GM21723 (cell line): ENCODE results near the gene OSBPL10.
"Not testable (repeated sequence)": the region's sequence is repeated elsewhere in the genome, so short reads cannot be mapped to it uniquely, and the experiment has no call there.

Experiments
- ATAC-seq: cut with Tn5 transposase; IDR thresholded peaks from one replicate; pipeline ENCODE4 v1.9.1; 2021; ENCODE audit warnings: mild to moderate bottlenecking, moderate library complexity; ENCODE audit not compliant: unreplicated experiment

The OSBPL10 gene, protein sequence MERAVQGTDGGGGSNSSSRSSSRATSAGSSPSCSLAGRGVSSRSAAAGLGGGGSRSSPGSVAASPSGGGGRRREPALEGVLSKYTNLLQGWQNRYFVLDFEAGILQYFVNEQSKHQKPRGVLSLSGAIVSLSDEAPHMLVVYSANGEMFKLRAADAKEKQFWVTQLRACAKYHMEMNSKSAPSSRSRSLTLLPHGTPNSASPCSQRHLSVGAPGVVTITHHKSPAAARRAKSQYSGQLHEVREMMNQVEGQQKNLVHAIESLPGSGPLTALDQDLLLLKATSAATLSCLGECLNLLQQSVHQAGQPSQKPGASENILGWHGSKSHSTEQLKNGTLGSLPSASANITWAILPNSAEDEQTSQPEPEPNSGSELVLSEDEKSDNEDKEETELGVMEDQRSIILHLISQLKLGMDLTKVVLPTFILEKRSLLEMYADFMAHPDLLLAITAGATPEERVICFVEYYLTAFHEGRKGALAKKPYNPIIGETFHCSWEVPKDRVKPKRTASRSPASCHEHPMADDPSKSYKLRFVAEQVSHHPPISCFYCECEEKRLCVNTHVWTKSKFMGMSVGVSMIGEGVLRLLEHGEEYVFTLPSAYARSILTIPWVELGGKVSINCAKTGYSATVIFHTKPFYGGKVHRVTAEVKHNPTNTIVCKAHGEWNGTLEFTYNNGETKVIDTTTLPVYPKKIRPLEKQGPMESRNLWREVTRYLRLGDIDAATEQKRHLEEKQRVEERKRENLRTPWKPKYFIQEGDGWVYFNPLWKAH

DNA sequence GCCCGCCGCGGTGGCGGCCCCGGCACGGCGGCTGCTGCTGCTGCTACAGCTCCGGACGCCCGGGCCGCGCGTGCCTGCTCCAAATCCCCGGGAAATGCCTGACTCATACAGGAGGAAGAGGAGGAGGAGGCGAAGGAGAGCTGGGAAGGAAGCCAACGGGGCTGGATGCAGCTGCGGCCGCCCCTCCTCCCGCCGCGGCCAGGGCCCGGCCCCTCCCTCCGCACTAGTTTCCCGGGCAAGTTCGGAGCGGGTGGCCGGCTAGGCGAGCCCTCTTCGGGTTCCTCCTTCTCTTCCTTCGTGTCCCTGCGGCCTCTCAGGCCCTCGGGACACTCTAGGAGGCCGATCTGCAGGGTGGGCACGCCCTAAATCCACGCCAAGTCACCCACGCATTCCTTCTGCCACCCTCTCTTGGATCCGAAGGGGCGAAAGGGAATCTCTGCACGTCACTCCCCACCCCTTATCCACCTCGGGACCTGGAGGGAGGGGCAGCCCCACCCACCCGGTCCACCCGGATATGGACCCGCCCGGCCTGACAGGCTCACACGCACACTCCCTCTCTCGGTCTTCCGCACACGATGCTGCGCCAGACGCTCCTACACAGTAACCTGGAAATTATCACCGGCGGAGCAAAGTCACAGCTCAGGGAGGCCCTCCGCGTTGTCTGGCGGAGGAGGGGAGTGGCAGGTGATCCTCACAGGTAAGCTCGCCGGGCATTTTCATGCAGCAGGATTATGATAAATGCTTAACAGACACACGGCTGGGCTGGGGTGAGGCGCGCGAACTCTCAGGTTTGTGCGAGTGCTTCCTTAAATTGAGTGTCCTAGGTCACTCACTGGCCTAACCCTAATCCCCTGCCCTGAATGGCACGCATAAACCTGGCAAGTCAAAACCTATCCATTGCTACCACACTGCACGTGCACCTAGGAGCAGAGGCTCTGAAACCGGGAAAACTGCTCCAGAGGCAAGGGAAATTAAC, at the start of gene OSBPL10, which contains the start of gene ZNF860:
OSBPL10 (minus strand) TSS at position 57 of the 976 bp plus-strand sequence. CDS start 83 bp downstream, outside the sequence.
ZNF860 (plus strand) TSS at position 545 of the 976 bp plus-strand sequence. CDS start 7,330 bp downstream, outside the sequence.
- ATAC-seq: peak; percentile 22

DNA sequence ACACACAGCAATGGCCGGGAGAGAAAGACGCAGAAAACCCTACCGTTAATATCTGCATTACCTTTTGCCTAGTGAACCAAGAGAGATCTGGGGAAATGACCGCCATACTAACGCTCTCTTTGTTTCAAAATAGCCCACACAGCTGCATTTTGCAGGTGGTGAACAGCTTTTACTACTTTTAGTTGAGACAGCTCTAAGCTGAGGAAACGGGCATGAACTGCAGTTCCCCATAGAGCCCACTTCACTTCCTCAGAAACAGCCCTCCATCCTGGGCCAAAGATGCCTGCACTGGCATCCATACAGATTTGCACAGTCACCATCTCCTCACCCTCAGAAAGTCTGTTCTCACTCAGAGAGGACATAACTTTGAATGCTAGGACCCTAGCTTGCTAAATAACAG, 45.5 kb upstream of the OSBPL10 start:
- ATAC-seq: no peak

DNA sequence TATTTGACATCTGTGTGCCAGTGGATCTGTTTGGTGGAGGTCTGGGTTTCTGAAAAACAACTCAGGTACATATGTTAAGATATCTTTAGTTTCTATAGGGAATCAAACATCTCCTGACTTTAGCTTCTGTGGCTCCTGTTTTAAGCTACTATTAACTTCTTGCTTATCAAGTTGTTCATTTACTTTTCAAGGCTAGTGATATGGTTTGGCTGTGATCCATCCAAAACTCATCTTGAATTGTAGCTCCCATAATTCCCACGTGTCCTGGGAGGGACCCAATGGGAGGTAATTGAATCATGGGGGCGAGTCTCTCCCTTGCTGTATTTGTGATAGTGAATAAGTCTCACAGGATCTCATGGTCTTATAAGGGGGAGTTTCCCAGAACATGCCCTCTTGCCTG, 41.9 kb upstream of the OSBPL10 start:
- no peak for ATAC-seq

DNA sequence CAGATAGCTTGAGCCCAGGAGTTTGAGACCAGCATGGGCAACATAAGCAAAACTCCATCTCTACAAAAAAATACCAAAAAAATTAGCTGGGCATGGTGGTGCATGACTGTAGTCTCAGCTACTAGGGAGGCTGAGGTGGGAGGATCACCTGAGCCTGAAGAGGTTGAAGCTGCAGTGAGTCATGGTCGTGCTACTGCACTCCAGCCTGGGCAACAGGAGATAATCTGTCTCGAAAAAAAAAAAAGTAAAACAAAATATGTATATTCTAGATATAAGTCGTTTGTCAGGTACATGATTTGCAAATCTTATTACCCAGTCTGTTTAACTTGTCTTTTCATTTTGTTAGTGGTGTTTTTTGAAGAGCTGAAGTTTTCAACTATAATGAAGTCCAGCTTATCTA, 40.7 kb upstream of the OSBPL10 start:
- no peak for ATAC-seq

DNA sequence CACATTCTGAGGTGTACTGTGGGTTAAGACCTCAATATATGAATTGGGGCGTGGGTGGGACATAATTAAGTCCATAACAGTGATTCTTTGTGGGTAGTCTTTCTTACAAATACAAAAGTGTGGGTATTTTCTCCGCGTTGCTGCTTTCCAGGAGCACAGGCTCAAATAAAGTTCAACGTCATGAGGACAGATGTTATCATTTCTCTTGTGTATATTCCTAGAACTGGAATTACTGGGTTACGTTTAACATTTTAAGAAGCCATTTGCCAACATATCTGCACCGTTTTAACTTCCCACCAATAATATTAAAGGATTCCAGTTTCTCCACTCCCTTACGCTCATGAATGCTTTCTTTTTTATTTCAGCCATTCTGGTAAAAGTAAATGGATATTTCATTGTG, 40.1 kb upstream of the OSBPL10 start:
- ATAC-seq: no peak

DNA sequence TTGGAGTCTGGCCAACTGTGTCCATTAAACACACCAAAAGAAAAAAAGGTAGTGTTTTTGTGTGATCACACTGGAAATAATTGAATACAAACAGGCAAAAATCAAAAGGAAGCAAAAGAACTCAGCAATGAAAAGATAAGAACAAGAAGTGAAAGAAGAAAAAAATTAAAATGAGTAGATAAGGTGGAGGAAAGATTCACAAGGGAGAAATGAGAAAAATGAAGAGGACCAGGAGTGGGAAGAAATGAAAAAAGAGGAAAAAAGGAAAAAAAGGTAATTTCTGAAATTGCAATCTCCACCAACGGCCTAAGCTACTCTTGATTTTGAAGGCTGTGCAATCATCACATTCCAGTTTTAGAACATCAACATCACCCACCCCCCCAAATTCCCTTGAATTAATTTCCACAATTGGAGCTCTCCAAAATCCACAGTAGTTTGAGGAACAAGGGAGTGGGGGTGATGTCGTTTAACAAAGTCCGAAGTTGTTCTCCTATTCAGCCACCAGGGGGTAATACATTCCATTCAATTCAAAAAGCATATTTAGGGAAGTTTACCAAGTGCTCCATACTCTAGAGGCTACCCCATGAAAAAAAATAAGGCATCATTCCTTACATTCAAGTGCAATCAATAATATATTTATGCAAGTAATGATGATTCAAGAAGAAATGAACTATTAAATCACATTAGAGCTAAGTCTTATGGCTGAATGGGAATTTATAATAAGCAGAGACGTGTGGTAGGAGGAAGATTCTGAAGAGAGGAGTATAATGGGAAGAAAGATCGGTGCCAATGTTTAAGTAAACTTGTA, 37.9 kb upstream of the OSBPL10 start:
- no peak for ATAC-seq

DNA sequence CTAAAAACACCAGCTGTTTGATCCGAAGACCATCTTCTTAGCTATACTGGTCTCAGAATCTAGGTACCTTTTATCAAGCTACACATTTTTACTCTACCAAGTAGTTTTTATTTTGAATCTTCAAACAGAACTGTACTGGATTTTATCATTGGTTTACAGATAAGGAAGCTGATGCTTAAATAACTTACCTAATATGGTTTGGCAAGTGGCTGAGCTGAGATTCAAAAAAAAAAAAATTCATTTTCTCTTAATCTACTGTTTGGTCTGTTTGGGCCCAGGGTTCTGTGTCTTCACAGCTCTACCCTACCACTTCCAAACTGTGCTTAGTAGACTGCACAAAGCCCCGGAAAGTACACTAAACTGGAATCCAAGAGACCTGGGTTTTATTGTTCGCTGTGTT, 36.2 kb upstream of the OSBPL10 start:
- ATAC-seq: no peak

DNA sequence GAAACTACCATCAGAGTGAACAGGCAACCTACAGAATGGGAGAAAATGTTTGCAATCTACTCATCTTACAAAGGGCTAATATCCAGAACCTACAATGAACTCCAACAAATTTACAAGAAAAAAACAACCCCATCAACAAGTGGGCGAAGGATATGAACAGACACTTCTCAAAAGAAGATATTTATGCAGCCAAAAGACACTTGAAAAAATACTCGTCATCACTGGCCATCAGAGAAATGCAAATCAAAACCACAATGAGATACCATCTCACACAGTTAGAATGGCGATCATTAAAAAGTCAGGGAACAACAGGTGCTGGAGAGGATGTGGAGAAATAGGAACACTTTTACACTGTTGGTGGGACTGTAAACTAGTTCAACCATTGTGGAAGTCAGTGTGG, 34.6 kb upstream of the OSBPL10 start:
- ATAC-seq: not testable (repeated sequence)

DNA sequence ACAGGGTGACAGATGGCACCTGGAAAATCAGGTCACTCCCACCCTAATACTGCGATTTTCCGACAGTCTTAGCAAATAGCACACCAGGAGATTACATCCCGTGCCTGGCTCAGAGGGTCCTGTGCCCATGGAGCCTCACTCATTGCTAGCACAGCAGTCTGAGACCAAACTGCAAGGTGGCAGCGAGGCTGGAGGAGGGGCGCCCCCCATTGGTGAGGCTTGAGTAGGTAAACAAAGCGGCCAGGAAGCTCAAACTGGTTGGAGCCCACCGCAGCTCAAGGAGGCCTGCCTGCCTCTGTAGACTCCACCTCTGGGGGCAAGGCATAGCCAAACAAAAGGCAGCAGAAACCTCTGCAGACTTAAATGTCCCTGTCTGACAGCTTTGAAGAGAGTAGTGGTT, 29.6 kb upstream of the OSBPL10 start:
- ATAC-seq: not testable (repeated sequence)

DNA sequence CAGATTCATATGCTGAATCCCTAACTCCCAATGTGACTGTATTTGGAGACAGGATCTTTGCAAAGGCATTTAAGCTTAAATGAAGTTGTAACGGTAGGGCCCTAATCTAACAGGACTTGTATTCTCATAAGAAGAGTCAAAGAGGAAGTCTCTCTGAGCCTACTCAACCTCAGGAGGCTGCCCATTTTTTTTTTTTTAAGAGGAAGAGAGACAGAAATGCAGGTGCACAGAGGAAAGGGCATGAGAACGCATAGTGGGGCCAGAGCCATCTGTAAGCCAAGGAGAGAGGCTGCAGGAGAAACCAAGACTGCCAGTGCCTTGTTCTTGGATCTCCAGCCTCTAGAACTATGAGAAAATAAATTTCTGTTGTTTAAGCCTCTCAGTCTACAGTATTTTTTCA, 28.9 kb upstream of the OSBPL10 start:
- no peak for ATAC-seq

DNA sequence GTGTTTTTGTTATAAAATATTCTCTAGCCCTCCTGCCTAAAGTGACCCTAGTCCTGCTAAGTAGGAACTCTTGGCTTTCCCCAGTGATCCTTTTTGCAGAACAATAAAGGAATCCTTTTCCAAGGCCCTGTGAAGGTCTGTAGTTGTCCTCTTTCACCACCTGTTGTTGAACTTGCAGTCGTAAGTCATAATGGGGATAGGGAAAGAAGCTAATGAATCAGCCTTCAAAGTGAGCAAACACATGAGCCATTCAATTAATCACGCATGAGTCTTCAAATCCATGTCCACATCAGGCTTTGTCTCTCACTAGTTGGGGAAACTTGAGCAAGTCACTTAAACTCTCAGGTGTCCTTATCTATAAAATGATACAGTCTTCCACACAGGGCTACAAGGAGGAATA, 28.0 kb upstream of the OSBPL10 start:
- ATAC-seq: no peak

DNA sequence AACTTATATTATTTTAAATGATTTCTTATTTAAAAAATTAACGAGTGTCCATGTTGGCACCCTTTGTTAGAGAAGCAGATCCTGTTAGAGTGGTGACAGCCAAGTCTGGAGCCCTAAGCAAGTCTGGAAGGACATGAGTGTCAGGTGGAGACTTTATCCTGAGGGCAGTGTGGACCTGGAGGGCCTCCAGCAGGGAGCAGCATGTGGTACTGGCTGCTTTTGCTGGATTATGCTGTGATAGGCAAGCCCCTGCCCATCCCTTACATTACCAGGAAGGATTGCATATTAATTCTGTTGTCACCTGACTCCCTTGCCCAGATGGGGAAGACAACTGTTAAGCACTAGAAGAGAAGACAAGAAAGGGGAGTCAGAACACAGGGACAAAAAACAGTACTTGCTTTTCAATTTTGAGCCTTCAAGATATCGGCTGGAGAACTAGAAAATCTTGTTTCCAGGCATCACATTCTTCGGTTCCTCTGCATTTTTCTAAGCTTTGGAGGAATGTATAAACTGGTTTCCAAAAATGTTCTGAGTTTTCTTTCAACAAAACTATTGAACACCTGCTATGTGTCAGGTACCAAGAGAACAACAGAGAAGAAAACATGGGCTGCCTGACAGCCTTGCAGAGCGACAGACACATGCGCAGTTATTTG, 23.2 kb upstream of the OSBPL10 start:
- ATAC-seq: no peak

DNA sequence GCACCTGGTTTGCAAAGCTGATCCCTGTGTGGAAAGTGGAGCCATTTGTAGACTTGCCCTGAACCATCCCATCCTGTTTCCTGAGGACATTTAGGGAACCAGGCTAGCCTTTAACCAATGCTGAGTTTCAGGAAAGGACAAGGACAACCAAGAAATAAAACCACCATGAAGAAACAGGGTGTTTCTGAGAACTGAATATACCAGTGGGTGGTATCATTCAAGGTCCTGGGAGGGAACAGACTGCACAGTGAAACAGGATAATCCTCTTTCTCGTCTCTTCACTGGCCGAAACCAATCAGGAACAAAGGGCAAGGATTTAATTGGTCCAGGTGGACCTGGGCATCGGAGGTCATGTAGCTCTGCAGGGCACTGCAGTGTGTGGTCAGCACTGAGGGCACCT, 22.3 kb upstream of the OSBPL10 start:
- ATAC-seq: no peak

DNA sequence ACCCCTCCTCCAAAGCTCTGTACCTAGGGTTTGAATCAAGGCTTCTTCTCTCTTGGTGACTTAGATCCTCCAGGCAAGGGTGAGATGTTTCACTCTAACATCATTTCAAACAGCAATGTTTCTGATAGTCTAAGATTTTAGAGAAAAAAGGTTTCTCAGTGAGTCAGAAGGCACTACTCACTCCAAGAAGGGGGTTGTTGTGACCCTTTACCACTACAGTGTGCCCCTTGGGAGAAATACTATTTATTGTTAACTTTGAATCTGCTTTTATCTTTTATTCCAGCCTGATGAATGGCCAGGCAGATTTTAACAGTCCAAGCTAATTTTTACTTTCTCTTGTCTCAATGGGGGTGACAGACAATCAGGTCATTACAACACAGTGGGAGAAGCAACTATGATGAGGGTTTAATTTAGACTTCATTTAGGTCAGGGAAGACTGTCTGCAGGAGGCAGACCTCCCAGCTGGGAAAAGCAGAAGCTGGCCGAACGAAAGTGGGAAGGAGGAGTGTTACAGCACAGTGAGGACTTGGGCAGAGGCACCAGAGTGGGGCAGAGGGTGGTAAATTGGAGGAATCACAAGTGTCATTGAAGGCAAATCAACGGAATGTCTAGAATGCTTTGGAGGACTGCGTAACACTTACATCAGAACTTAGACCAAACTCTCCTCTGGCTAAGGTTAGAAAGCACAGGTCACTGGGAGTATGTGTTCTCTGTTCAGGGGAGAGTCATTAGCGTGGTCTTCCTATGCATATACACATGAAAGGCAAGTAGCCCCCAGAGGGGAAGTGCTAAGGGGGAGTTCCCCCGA, 21.7 kb upstream of the OSBPL10 start:
- no peak for ATAC-seq

DNA sequence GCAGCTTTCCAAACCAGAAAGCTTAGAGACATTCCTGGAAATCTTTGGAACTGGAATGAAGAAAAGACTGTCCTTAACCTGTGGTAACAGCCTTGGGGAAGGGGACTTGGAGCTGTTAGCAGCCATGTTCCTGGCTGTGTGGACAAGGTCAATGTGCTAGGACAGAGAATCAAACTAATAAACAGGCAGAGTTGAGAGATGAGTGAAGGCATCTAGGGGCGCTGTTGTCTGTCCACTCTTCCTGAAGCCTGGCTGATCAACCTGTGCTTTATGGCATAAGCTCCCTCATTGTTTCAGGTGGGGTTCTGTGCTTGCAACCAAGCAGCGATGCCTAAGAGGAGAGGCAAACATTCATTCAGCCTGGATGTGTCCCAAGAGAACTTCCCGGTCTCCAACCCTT, 19.8 kb upstream of the OSBPL10 start:
- ATAC-seq: no peak

DNA sequence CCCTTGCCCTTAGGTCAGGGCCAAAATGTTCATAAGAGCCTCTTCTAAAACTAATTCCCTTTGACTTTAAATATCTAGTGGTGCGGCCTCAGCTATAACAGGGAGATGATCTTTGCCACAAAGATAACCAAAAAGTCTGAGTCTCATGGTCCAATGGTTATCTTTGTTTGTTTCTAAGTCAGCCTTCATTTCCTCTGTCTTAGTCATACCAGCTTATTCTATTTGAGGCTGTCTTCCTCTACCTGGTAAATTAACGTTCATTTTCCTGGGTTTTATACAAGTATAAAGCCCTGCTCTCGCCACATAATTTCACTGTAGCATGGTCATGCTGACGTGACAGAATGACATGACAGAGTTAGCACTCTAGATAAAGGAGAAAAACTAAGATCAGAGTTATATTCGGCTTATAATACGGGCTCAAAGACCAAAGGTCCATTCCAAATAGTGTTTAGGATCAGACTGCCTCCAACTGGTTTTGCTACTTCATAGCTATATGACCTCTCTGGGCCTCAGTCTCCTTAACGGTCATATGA, 18.9 kb upstream of the OSBPL10 start:
- no peak for ATAC-seq

DNA sequence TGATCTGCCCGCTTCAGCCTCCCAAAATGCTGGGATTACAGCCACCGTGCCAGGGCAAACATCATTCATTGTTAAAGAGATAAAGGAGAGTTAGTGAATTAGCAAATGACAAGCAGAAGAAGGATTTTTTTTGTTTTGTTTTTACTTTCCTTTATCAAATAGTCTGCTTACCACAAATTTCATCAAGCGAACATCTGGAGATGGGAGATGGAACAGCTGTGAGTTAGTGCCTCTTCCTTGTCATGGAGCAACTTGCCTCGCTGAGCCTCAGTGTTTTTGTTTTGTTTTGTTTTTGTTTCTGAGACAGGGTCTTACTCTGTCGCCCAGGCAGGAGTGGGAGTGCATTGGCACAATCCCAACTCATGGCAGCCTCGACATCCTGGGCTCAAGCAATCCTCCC, 16.4 kb upstream of the OSBPL10 start:
- ATAC-seq: no peak

DNA sequence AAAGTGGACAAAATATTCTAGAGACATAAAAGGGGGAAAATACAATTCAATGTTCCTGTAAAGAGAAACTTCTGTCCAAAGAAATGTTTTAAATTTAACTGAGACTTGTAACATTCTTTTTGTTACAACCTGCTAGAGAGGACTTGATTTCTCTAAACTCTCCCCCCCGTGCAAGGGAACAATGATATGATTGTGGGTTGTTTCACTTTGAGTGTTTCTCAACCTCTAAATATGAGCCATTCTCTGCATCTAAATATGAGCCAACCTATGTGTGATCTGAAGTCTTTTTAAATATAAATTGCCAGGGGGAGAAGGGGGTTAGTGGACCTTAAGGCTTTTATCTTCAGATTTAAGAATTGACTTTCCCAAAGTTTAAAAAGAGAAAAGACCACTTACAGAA, 15.1 kb upstream of the OSBPL10 start:
- no peak for ATAC-seq
